Suprapubic skin (tissue), 4 donors: ENCODE data around the gene NEMP1. TPM values are rescaled to one million over a fixed set of nuclear protein-coding genes. Genes with fewer than 3 reads are reported as not detected.

Experiments used
- DNase-seq, 2 donors: peaks; one replicate each; pipeline ENCODE4 v3.0.0-alpha.2; 2019; ENCODE audit warnings: low spot score in 2 of 2
- H3K27ac ChIP-seq: fragments of 200-600 bp; sonication (generic); one replicate; pipeline ENCODE4 v1.5.1; 2019
- H3K27me3 ChIP-seq: fragments of 200-600 bp; sonication (generic); one replicate; pipeline ENCODE4 v1.5.1; 2019
- H3K36me3 ChIP-seq: fragments of 200-600 bp; sonication (generic); one replicate; pipeline ENCODE4 v1.5.1; 2019
- H3K4me1 ChIP-seq: fragments of 200-600 bp; sonication (generic); one replicate; pipeline ENCODE4 v1.5.1; 2019
- H3K4me3 ChIP-seq: fragments of 200-600 bp; sonication (generic); one replicate; pipeline ENCODE4 v1.5.1; 2019; ENCODE audit warnings: mild to moderate bottlenecking
- H3K9me3 ChIP-seq: fragments of 200-600 bp; sonication (generic); one replicate; pipeline ENCODE4 v1.5.1; 2019
- CTCF ChIP-seq, 2 donors: fragments of 200-600 bp in 1 of 2; fragments of 450-650 bp in 1 of 2; sonication (generic) in 1 of 2; IDR thresholded peaks; one replicate each; pipeline ENCODE4 v1.5.1; 2016 to 2019; ENCODE audit warnings: antibody characterized with exemption in 2 of 2, mild to moderate bottlenecking in 1 of 2, moderate library complexity in 1 of 2
- EP300 ChIP-seq: sonication (generic); formaldehyde crosslinking; IDR thresholded peaks from one replicate; pipeline ENCODE4 v1.6.1; 2017; ENCODE audit warnings: antibody characterized with exemption
- POLR2A ChIP-seq, 2 donors: fragments of 450-650 bp; IDR thresholded peaks; one replicate each; pipeline ENCODE4 v1.6.1; 2017; ENCODE audit warnings: antibody characterized with exemption in 2 of 2, mild to moderate bottlenecking in 2 of 2, moderate library complexity in 2 of 2
- POLR2AphosphoS5 ChIP-seq, 3 donors: sonication (generic); formaldehyde crosslinking; IDR thresholded peaks; one replicate each; pipeline ENCODE4 v1.6.1; 2017; ENCODE audit warnings: antibody characterized with exemption in 3 of 3
- WGBS: methylation state at CpG from one replicate; pipeline ENCODE4 v1.1.5; 2018; 5-methylcytosine and 5-hydroxymethylcytosine counted together
- total RNA-seq, 4 donors: library from RNA; depleted of rRNA; stranded (reverse); fragments of >200 nt; gene quantifications; one replicate each; pipeline ENCODE4 v1.1.0, GENCODE V29; 2016

NEMP1 gene
- total RNA-seq, 4 donors from 2014 or later = 6.5 to 31.2 (median 9.5) TPM

GRCh38 chr12:57046947-57047890 is 31.4 kb downstream of the NEMP1 start:
- Histone ChIP-seq H3K27ac (no peak overlapping the region), H3K4me3 (no peak overlapping the region)
- 68% methylated on average over 10 of the region's 10 CpGs for WGBS

GRCh38 chr12:57046086-57046791 is 32.4 kb downstream of the NEMP1 start:
- no peak for TF ChIP-seq EP300
- TF ChIP-seq POLR2A (IDR thresholded peaks at IDR 0.05) = no peak
- no peak for TF ChIP-seq POLR2AphosphoS5 (IDR thresholded peaks at IDR 0.05)
- no peak for TF ChIP-seq CTCF (IDR thresholded peaks at IDR 0.05)
- Histone ChIP-seq H3K27me3 (peaks cover 5% of the 10 kb centered on the region), H3K4me3 (no peak overlapping the region), H3K9me3 (no peaks in the 10 kb centered on the region), H3K4me1 (no peaks in the 10 kb centered on the region), H3K27ac (no peak overlapping the region), H3K36me3 (no peaks in the 10 kb centered on the region)
- DNase-seq = no peak
- WGBS = 59% methylated on average over 6 of the region's 6 CpGs

More at GRCh38 chr12:57046947-57047890, 31.4 kb downstream of the NEMP1 start:
- Histone ChIP-seq H3K9me3 (no peaks in the 10 kb centered on the region), H3K27me3 (peaks cover 5% of the 10 kb centered on the region), H3K4me1 (no peaks in the 10 kb centered on the region), H3K36me3 (no peaks in the 10 kb centered on the region)
- DNase-seq = no peak
- no peak for TF ChIP-seq POLR2AphosphoS5 (IDR thresholded peaks at IDR 0.05)
- no peak for TF ChIP-seq CTCF (IDR thresholded peaks at IDR 0.05)
- TF ChIP-seq POLR2A (IDR thresholded peaks at IDR 0.05) = no peak
- no peak for TF ChIP-seq EP300

- TF ChIP-seq POLR2AphosphoS5 (IDR thresholded peaks at IDR 0.05) = no peak
- no peak for TF ChIP-seq POLR2A (IDR thresholded peaks at IDR 0.05)
- TF ChIP-seq EP300 = no peak
- TF ChIP-seq CTCF (IDR thresholded peaks at IDR 0.05) = no peak
- no peak for DNase-seq
- H3K9me3 ChIP-seq = no peaks in the 10 kb centered on the region
- H3K27me3 ChIP-seq = peaks cover 5% of the 10 kb centered on the region
- H3K4me1 ChIP-seq = no peaks in the 10 kb centered on the region
- H3K36me3 ChIP-seq = no peaks in the 10 kb centered on the region
- H3K27ac ChIP-seq = no peak overlapping the region
- H3K4me3 ChIP-seq = no peak overlapping the region
- 96% methylated on average over 3 of the region's 3 CpGs for WGBS
Measured at GRCh38 chr12:57044889-57045288, 33.7 kb downstream of the NEMP1 start.

GRCh38 chr12:57044468-57044867 is 34.1 kb downstream of the NEMP1 start:
- H3K9me3 ChIP-seq = no peaks in the 10 kb centered on the region
- no peak overlapping the region for H3K27ac ChIP-seq
- H3K4me3 ChIP-seq = no peak overlapping the region
- no peak for DNase-seq
- H3K36me3 ChIP-seq = no peaks in the 10 kb centered on the region
- 93% methylated on average over 6 of the region's 6 CpGs for WGBS
- no peaks in the 10 kb centered on the region for H3K4me1 ChIP-seq
- H3K27me3 ChIP-seq = peaks cover 5% of the 10 kb centered on the region
- TF ChIP-seq EP300 (no peak), POLR2A (IDR thresholded peaks at IDR 0.05) (no peak), CTCF (IDR thresholded peaks at IDR 0.05) (no peak), POLR2AphosphoS5 (IDR thresholded peaks at IDR 0.05) (no peak)

GRCh38 chr12:57042695-57043094 is 35.9 kb downstream of the NEMP1 start:
- H3K27me3 ChIP-seq = peaks cover 5% of the 10 kb centered on the region
- no peak overlapping the region for H3K27ac ChIP-seq
- no peaks in the 10 kb centered on the region for H3K4me1 ChIP-seq
- H3K9me3 ChIP-seq = no peaks in the 10 kb centered on the region
- 97% methylated on average over 2 of the region's 2 CpGs for WGBS
- TF ChIP-seq EP300 = no peak
- no peak overlapping the region for H3K4me3 ChIP-seq
- no peaks in the 10 kb centered on the region for H3K36me3 ChIP-seq
- no peak for DNase-seq
